K562 (cell line): ENCODE data around the gene RBMX. TPM values are rescaled to one million over a fixed set of nuclear protein-coding genes. Genes with fewer than 3 reads are reported as not detected.

Experiments used
- BHLHE40 ChIP-seq: IDR thresholded peaks from 2 replicates; pipeline ENCODE4 v1.6.1; 2011; ENCODE audit warnings: low read length, improper control_type of control experiment
- GABPB1 ChIP-seq: sonication (generic); formaldehyde crosslinking; IDR thresholded peaks from 2 replicates; pipeline ENCODE4 v1.8.0; 2022; ENCODE audit warnings: mild to moderate bottlenecking, missing genetic modification reagents
- GTF3C2 ChIP-seq: IDR thresholded peaks from 3 replicates; pipeline ENCODE4 v1.6.1; 2011; ENCODE audit warnings: borderline replicate concordance, mild to moderate bottlenecking, moderate library complexity; ENCODE audit not compliant: insufficient read length; ENCODE audit errors: extremely low read depth
- HMGN3 ChIP-seq: IDR thresholded peaks from 2 replicates; pipeline ENCODE4 v1.6.1; 2011; ENCODE audit warnings: borderline replicate concordance, low read depth, mild to moderate bottlenecking, mixed read lengths, low read length; ENCODE audit not compliant: insufficient read length; ENCODE audit errors: extremely low read depth
- ID3 ChIP-seq, 2 experiments: fragments of 250-450 bp in 1 of 2; fragments of 450-650 bp in 1 of 2; sonication (Bioruptor Pico) in 1 of 2; IDR thresholded peaks; 2 replicates each; pipeline versions ENCODE4 v1.6.1 to v1.8.0; 2016 to 2021; ENCODE audit warnings: mild to moderate bottlenecking in 2 of 2, moderate library complexity in 2 of 2, missing compliant biosample characterization in 1 of 2, missing genetic modification characterization in 1 of 2
- NR2F6 ChIP-seq: fragments of 450-650 bp; formaldehyde crosslinking; IDR thresholded peaks from 2 replicates; pipeline ENCODE4 v1.4.0; 2020; ENCODE audit warnings: mild to moderate bottlenecking
- YY1 ChIP-seq, 3 experiments: IDR thresholded peaks; 2 replicates each; pipeline ENCODE4 v1.6.1; 2011; ENCODE audit warnings: low read length in 2 of 3, mild to moderate bottlenecking in 2 of 3, moderate library complexity in 2 of 3, borderline replicate concordance in 1 of 3, control low read depth in 1 of 3, low read depth in 1 of 3; ENCODE audit not compliant: insufficient read depth in 3 of 3, insufficient replicate concordance in 2 of 3, control insufficient read depth in 1 of 3, insufficient read length in 1 of 3; ENCODE audit errors: extremely low read depth in 1 of 3
- ZBTB40 ChIP-seq, 2 experiments: fragments of 450-650 bp in 1 of 2; sonication (generic) in 1 of 2; formaldehyde crosslinking in 1 of 2; IDR thresholded peaks; 2 replicates each; pipeline versions ENCODE4 v1.7.1 to v1.9.0; 2016 to 2022; ENCODE audit warnings: inconsistent platforms in 1 of 2, mild to moderate bottlenecking in 1 of 2, missing genetic modification reagents in 1 of 2
- ZFP1 ChIP-seq: fragments of 450-650 bp; formaldehyde crosslinking; IDR thresholded peaks from 2 replicates; pipeline ENCODE4 v1.4.0; 2020; ENCODE audit warnings: mild to moderate bottlenecking, mixed read lengths
- polyA plus RNA-seq, 8 experiments: library from polyadenylated mRNA; depleted of rRNA in 4 of 8; stranded (reverse) in 5 of 8; unstranded in 3 of 8; fragments of >200 nt; fragmentation: Nextera tagmentation in 2 of 8; fragmentation: Illumina TruSeq in 1 of 8; extraction: Ambion mirVana in 2 of 8; extraction: Trizol in 1 of 8; gene quantifications; 2 replicates each; pipeline versions ENCODE4 v1.2.1 to v1.2.3, GENCODE V29; 2011 to 2014; ENCODE audit warnings: inconsistent platforms in 1 of 8, missing spikeins in 1 of 8
- total RNA-seq, 7 experiments: library from RNA; depleted of rRNA in 6 of 7; stranded (reverse); fragments of >200 nt in 6 of 7; fragmentation: Illumina TruSeq in 2 of 7; extraction: Trizol in 2 of 7; gene quantifications; 2 replicates each; pipeline versions ENCODE4 v1.2.1 to v1.2.3, GENCODE V29; 2011 to 2021; ENCODE audit warnings: low replicate concordance in 1 of 7
- TF ChIP-seq, protein P1 (sequence below): sonication (generic); formaldehyde crosslinking; IDR thresholded peaks from 2 replicates; pipeline ENCODE4 v1.8.1; 2023; ENCODE audit warnings: mild to moderate bottlenecking, missing genetic modification reagents

Gene RBMX
- total and polyA plus RNA-seq, 9 of the 15 experiments (the other 6 are each of a cell fraction or from before 2014, with no cell fraction given) = 405 to 671 (median 540) TPM

DNA sequence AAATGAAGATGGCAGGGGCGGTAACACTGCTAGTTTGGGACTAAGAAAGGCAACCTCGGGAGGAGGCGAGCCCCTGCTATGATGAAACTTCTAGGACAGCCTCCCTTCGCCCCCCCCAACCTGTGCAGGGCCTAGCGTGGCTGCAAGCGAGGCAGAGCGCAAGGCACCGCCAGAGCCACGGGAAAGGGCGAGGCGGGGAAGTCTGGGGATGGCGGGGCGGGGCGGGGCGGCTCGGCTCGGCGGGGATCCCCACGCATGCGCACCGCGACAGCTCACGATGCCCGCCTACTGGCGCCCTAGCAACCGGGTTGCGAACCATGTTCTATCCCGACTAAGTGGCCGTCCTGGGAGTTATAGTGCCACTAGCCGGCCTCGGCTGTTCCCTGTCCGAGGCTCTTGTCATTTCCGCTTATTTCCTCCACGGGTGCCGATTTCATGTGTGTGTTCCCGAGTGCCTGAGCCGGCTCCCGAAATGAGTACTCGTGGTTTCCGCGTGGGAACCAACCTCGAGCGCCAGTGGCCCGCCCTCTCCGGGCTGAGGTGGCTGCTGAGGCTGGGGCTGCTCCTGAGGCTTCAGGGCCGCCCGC, 28.7 kb upstream of the RBMX start (continued):
- TF ChIP-seq ID3 (CRISPR knock-in tag; IDR thresholded peaks at IDR 0.05) = no peak
- TF ChIP-seq ID3 (tag; IDR thresholded peaks at IDR 0.05) = no peak
- no peak for TF ChIP-seq ZBTB40 (IDR thresholded peaks at IDR 0.05)
- TF ChIP-seq ZBTB40 (CRISPR knock-in tag; IDR thresholded peaks at IDR 0.05) = no peak
- TF ChIP-seq YY1 (IDR thresholded peaks at IDR 0.05; ENCODE audit: borderline replicate concordance in 1 of 3, control insufficient read depth in 1 of 3, extremely low read depth in 1 of 3, insufficient read depth in 3 of 3, insufficient read length in 1 of 3, insufficient replicate concordance in 2 of 3, low read depth in 1 of 3, low read length in 2 of 3) = peak; percentile 8 to 78 (median 69)
- TF ChIP-seq NR2F6 (CRISPR knock-in tag) = no peak
- TF ChIP-seq, protein P1, sequence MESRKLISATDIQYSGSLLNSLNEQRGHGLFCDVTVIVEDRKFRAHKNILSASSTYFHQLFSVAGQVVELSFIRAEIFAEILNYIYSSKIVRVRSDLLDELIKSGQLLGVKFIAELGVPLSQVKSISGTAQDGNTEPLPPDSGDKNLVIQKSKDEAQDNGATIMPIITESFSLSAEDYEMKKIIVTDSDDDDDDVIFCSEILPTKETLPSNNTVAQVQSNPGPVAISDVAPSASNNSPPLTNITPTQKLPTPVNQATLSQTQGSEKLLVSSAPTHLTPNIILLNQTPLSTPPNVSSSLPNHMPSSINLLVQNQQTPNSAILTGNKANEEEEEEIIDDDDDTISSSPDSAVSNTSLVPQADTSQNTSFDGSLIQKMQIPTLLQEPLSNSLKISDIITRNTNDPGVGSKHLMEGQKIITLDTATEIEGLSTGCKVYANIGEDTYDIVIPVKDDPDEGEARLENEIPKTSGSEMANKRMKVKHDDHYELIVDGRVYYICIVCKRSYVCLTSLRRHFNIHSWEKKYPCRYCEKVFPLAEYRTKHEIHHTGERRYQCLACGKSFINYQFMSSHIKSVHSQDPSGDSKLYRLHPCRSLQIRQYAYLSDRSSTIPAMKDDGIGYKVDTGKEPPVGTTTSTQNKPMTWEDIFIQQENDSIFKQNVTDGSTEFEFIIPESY = no peak
- peak; percentile 34; the same call in 1 of the 2 replicates for TF ChIP-seq BHLHE40
- TF ChIP-seq GABPB1 (CRISPR knock-in tag) = 0 out of 2 replicates have a peak, but pooled peaks have one; percentile 3
- peak; percentile 39 for TF ChIP-seq HMGN3
- no peak for TF ChIP-seq GTF3C2
- TF ChIP-seq ZFP1 (CRISPR knock-in tag) = no peak
